SK-N-DZ (cell line): Measurements from ENCODE around the gene ORC4.
"Not testable (repeated sequence)": the region's sequence is repeated elsewhere in the genome, so short reads cannot be mapped to it uniquely, and the experiment has no call there.

Source experiments
- DNase-seq: peaks from one replicate; pipeline ENCODE4 v3.0.0-alpha.2; 2015; ENCODE audit warnings: low spot score

Gene ORC4

DNA sequence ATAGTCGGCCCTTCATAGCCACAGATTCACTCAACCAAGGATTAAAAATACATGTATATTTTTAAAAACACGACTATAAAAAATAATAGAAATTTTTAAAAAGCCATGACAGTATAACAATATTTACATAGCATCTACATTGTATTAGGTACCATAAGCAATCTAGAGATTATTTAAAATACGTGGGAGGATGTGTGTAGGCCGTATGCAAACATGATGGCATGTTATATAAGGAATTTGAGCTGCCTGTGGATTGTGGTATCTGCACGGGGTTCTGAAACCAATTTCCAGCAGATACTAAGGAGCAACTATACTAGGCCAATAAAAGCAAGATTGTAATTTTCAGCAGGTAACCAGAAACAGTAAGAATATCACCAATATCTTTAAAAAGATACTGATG is 5.9 kb downstream of the ORC4 start:
- no peak for DNase-seq

DNA sequence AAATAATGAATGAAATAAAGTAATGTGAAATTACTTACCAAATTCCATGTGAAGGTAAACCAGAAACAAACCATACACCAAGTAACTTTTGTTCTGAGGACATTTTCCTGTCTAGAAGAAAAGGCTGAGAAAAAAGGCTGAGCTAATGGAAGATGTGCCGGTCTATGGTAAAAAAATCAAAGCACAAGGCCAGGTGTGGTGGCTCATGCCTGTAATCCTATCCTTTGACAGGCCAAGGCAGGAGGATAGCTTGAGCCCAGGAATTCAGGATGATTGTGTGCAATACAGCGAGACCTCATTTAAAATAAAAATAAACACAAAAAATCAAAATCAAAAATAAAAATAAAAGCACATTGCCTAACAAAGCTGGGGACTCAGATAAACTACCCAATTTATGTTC is 6.7 kb downstream of the ORC4 start:
- DNase-seq: no peak

DNA sequence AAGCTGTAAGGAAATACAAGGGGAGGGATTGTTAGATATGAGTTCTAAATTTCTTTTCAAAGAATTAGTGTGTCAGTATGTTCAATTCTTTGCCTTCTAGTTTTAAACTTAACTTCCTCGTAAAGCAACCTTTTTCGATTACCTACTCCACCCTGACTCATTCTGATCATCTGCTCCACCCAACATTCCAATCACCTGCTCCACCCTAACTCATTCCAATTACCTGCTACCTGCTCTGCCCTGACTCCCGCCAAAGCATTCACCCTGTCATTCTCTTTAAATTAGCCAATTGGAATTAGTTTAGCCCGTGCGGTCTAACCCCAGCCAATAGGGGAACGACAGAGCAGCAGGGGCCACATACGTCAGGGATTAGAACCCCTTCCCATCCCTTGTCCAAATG is 12.1 kb downstream of the ORC4 start:
- not testable (repeated sequence) for DNase-seq

- DNase-seq: no peak
Observed at GRCh38 chr2:148007219-148007900, 13.2 kb downstream of the ORC4 start.

DNA sequence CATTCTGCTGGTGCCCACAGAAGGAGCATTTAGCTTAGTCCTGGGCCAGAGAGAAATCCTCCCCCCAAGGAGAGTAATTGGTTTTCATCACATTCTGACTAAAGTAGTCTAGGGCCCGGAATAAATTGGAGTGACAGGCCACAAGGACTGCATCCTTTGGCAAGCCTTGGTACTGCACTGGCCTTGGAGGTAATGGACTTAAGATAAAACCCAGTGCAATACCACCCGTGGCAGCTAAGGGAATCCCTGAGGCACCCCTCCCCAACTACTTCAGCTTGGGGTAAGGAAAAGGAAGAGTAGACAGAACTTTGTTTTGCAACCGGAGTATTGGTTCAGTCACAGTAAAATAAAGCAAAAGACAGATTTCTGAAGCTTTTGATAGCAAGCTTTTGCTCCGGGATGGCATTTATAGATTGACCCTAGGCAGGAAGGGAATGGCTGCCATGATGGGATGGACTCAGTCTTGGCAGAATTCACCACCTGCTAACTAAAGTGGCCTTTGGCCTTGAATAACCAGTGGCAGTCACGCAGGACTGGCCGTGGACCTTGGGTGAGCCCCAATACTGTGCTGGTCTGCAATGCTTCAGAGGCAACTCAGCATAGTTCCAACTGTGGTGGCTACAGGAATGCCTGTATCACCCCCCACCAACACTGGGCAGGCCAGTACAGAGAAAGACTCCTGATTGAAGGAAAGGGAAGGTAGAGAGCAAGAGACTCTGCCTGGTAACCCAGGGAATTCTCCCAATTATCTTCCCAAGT is 14.1 kb downstream of the ORC4 start:
- no peak for DNase-seq

DNA sequence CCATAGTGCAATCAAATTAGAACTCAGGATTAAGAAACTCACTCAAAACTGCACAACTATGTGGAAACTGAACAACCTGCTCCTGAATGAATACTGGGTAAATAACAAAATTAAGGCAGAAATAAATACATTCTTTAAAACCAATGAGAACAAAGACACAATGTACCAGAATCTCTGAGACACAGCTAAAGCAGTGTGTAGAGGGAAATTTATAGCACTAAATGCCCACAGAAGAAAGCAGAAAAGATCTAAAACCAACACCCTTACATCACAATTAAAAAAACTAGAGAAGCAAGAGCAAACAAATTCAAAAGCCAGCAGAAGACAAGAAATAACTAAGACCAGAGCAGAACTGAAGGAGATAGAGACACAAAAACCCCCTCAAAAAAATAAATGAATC is 18.1 kb downstream of the ORC4 start:
- not testable (repeated sequence) for DNase-seq

DNA sequence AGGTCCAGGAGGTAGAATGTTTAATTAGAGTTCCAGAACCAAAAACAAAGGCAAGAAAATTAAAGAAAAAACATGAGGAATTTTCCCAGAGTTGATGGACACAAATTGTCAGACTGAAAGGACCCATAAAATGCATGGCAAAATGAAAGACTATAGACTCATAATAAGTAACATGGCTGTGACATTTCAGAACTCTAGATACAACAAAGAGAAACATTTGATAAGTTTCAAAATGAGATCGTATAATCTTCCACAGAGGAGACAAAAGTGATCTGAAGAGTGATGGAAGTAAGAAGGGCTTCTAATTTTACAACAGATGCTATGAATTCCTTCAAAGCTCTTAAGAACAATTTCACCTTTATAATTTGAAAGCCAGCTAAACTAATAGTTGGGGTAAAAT is 20.4 kb downstream of the ORC4 start:
- DNase-seq: no peak

DNA sequence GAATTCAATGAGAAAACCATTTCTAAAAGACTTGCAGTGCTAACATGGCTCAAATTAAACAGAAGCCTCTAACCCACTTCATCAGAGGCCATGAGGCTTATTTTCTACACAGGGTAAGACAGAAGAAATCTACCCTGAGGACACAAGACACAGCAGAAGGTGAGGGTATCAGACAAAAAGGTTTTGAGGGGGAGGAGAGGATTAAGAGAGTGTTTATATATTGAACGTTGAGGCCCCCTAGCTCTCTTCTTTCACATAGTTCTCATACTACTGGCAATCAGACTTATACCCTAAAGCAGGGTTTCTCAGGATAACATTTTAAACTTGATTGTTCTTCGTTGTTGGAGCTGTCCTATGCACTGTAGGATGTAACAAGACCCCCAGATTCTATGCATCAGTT is 21.4 kb downstream of the ORC4 start:
- DNase-seq: no peak

GRCh38 chr2:147998203-147998602 is 22.3 kb downstream of the ORC4 start:
- no peak for DNase-seq

- DNase-seq: no peak
Observed at GRCh38 chr2:147996828-147997227, 23.7 kb downstream of the ORC4 start.

DNA sequence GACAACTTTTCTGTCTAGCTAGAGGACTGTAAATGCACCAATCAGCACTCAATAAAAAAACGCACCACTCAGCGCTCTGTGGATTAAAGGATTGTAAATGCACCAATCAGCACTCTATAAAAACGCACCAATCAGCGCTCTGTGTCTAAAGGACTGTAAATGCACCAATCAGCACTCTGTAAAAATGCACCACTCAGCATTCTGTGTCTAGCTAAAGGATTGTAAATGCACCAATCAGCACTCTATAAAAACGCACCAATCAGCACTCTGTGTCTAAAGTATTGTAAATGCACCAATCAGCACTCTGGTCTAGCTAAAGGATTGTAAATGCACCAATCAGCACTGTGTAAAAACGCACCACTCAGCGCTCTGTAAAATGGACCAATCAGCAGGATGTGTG is 25.6 kb downstream of the ORC4 start:
- DNase-seq: not testable (repeated sequence)

GRCh38 chr2:147989809-147990403 is 30.6 kb downstream of the ORC4 start:
- DNase-seq: no peak

- no peak for DNase-seq
Observed at GRCh38 chr2:147989102-147989501, 31.4 kb downstream of the ORC4 start.

- peak; percentile 91 for DNase-seq
Observed at GRCh38 chr2:147980940-147981528, 39.5 kb downstream of the ORC4 start.

DNA sequence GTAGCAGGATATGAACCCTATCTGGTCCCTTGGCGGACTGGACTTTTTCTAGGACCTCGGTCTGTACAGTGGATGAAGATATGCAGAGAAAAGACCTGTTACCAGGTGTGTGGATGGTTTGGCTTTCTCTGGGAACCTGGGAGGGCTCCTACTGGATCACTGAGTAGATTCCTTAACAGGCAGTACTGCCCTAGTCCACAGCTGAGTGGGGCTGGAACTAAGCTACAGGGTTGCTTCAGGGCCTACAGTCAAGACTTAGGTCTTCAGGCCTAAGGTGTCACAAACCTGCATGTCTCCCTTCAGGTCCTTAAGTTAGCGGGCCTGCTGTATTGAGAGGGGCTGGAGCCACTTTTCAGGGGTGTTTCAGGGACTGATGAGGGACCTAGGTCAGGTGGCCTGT is 42.9 kb downstream of the ORC4 start:
- DNase-seq: no peak

GRCh38 chr2:147976102-147976501 is 44.4 kb downstream of the ORC4 start:
- DNase-seq: no peak

- no peak for DNase-seq
Observed at GRCh38 chr2:147968571-147968970, 52.0 kb downstream of the ORC4 start.

GRCh38 chr2:147952118-147952517 is 68.4 kb downstream of the ORC4 start:
- DNase-seq: no peak

GRCh38 chr2:147945660-147946059 is 74.9 kb downstream of the ORC4 start:
- no peak for DNase-seq

DNA sequence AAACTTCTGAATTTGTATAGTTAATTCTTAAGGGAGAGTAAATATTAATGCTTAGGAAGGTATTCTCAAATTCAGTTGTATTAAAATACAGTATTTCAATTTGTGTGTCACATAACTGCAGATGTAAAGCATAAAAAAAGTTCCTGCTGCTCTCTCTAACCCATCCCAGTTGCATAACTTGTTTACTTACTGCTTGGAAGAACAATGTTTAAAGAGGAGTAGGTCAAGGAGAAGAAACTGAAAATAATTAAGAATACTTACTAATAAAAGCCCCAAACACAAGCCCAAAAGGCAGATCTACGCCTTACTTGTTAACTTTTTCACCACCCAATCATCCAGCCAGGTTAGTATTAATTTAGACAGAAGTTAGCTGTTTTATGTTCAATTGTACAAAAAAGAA is 81.2 kb downstream of the ORC4 start:
- no peak for DNase-seq

DNA sequence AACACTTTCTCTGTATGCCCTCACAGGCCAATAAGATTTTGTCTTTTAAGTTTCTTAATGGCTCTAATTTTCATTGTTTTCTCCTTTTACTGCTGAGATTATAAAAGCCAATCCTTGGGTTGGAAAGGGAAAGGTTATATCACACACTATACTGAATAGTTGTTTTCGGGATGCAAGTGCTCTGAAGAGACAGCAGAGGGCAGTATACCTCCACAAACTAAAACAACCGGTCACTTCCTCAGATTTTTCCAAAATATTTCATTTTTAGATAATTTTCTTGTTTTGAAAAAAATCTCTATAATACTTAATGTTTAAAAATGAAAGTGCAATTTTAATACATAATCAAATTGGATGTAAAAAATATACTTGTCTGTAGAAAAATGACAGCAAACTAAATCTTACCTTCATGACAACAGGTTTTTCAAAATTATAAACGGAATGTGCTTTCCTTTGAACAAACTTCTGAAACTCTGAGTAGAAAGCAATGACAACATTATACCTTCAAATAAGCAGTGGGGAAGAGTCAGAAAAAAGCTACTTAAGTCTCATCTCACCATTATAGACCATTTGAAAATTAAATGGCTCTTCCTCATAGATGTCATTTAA is 82.7 kb downstream of the ORC4 start:
- peak; percentile 13 for DNase-seq
